Rectal smooth muscle tissue (tissue), 1 donor: ENCODE results near the gene NAGA.
A peak's percentile ranks its signal among the peaks of the same experiment; 100 is the strongest.
"Not testable (repeated sequence)": the region's sequence is repeated elsewhere in the genome, so short reads cannot be mapped to it uniquely, and the experiment has no call there.

Experiments
- H3K27ac ChIP-seq: one replicate; pipeline ENCODE4 v1.7.0; 2013; ENCODE audit warnings: low read depth, low read length, inconsistent platforms
- H3K27me3 ChIP-seq: one replicate; pipeline ENCODE4 v1.7.0; 2013; ENCODE audit warnings: low read length; ENCODE audit not compliant: control insufficient read depth, insufficient read depth
- H3K36me3 ChIP-seq: one replicate; pipeline ENCODE4 v1.7.0; 2013; ENCODE audit warnings: low read length; ENCODE audit not compliant: control insufficient read depth, insufficient read depth
- H3K4me1 ChIP-seq: one replicate; pipeline ENCODE4 v1.7.0; 2013; ENCODE audit warnings: low read length; ENCODE audit not compliant: control insufficient read depth, insufficient read depth
- H3K4me3 ChIP-seq: one replicate; pipeline ENCODE4 v1.7.0; 2013; ENCODE audit warnings: low read length
- H3K9ac ChIP-seq: one replicate; pipeline ENCODE4 v1.7.0; 2013; ENCODE audit warnings: low read length

Gene NAGA

GRCh38 chr22:42072606-42073330 is 2.2 kb upstream of the NAGA start:
- Histone ChIP-seq H3K4me1 (peaks cover 15% of the 10 kb centered on the region), H3K27me3 (no peaks in the 10 kb centered on the region), H3K27ac (no peak overlapping the region), H3K36me3 (peaks cover 4% of the 10 kb centered on the region), H3K4me3 (no peak overlapping the region), H3K9ac (no peak overlapping the region)

DNA sequence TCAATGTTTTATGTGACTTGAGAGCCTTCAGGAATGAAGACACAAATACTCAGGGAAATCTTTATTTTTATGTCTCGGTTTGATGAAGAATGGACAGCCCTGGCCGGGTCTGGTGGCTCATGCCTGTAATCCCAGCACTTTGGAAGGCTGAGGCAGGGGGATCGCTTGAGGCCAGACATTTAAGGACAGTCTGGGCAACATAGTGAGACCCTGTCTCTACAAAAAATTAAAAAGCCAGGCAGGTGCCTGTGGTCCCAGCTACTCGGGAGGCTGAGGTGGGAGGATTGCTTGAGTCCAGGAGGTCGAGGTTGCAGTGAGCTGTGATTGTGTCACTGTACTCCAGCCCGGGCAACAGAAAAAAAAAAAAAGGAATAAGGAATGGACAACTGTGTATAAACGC is 896 bp upstream of the NAGA start:
- Histone ChIP-seq H3K4me1 (peaks cover 15% of the 10 kb centered on the region), H3K27ac (peak overlapping the region; percentile 98), H3K4me3 (peak overlapping the region; percentile 90), H3K9ac (peak overlapping the region; percentile 88), H3K36me3 (peaks cover 12% of the 10 kb centered on the region)
- not testable (repeated sequence) for H3K27me3 ChIP-seq

- Histone ChIP-seq H3K4me3 (peak overlapping the region; percentile 90), H3K4me1 (peaks cover 15% of the 10 kb centered on the region), H3K27me3 (no peaks in the 10 kb centered on the region), H3K27ac (peak overlapping the region; percentile 98), H3K9ac (peak overlapping the region; percentile 71), H3K36me3 (peaks cover 12% of the 10 kb centered on the region)
These were observed 653 bp downstream of the NAGA start for GRCh38 chr22:42069801-42070516.

DNA sequence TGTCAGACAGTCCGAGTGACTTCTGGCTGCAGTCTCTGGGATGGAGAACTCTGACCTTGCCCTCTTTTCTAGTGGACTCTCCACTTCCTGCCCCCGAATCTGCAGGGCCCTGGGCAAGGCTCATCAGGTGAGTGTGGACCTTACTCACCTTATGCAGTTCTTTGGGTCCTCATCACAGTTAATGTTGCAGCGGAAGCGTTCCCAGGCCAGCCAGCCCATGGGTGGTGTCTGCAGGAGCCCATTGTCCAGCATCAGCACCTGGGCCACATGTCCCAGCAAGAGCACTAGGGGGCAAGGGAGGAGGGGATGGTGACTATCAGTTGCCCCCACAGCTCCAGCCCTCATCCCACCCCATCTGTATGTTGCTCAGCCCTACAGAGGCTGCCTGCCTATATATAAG is 2.3 kb downstream of the NAGA start:
- Histone ChIP-seq H3K9ac (no peak overlapping the region), H3K27me3 (no peaks in the 10 kb centered on the region), H3K4me3 (no peak overlapping the region), H3K27ac (no peak overlapping the region), H3K36me3 (peaks cover 15% of the 10 kb centered on the region), H3K4me1 (peaks cover 15% of the 10 kb centered on the region)

GRCh38 chr22:42067671-42068251 is 2.9 kb downstream of the NAGA start:
- peaks cover 15% of the 10 kb centered on the region for H3K4me1 ChIP-seq
- no peak overlapping the region for H3K27ac ChIP-seq
- H3K36me3 ChIP-seq: peaks cover 15% of the 10 kb centered on the region
- no peaks in the 10 kb centered on the region for H3K27me3 ChIP-seq
- no peak overlapping the region for H3K9ac ChIP-seq
- H3K4me3 ChIP-seq: no peak overlapping the region

DNA sequence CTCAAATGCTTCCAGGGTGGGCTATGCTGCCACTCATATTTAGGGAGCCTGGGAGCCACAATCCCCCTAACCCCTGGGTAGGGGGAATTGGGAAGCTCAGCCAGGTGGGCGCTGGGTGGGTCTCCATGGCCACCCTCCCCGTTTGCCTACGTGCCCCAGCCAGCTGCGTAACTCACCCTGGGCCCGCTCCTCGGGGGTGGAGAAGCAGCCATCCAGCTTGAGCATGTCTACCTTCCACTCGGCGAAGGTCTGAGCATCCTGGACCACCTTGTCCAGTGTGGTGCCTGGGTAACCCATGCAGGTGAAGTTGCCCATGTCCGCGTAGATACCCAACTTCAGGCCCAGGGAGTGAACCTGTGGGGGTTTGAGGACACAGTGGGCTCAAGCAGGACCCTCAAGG is 3.7 kb downstream of the NAGA start:
- no peaks in the 10 kb centered on the region for H3K27me3 ChIP-seq
- no peak overlapping the region for H3K27ac ChIP-seq
- H3K36me3 ChIP-seq: peaks cover 17% of the 10 kb centered on the region
- no peak overlapping the region for H3K4me3 ChIP-seq
- peaks cover 15% of the 10 kb centered on the region for H3K4me1 ChIP-seq
- no peak overlapping the region for H3K9ac ChIP-seq

DNA sequence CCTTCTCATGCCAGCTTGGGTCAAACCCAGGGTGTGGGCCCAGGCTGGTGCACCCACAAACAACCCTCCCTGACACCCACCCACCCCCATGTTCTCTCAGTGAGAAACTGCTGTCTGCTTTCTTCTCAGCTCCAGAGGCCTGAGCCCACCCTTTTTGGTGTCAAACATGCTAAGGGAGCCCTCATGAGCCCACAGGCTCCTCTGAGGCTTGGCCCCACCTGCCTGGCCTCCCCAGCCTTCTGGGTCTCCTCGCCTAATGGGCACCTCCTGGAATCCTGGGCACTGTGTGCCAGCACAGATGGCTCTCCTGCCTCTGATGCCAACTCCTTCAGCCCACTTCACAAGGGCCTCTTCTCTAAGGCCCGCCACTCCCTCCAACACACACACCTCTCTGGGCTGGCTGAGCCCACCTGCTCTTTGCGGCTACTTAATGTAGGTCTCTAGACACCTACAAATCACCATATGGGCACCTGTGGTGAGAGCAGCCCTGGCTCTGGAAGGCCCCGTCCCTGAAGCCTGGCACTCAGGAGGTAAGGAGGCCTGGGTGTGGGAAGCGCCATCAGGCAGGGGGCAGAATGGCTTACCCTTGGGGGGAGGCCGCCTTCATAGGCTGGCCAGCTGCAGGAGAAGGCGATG is 4.4 kb downstream of the NAGA start:
- no peak overlapping the region for H3K4me3 ChIP-seq
- no peak overlapping the region for H3K27ac ChIP-seq
- no peak overlapping the region for H3K9ac ChIP-seq
- H3K27me3 ChIP-seq: no peaks in the 10 kb centered on the region
- H3K36me3 ChIP-seq: peaks cover 19% of the 10 kb centered on the region
- peaks cover 8% of the 10 kb centered on the region for H3K4me1 ChIP-seq

DNA sequence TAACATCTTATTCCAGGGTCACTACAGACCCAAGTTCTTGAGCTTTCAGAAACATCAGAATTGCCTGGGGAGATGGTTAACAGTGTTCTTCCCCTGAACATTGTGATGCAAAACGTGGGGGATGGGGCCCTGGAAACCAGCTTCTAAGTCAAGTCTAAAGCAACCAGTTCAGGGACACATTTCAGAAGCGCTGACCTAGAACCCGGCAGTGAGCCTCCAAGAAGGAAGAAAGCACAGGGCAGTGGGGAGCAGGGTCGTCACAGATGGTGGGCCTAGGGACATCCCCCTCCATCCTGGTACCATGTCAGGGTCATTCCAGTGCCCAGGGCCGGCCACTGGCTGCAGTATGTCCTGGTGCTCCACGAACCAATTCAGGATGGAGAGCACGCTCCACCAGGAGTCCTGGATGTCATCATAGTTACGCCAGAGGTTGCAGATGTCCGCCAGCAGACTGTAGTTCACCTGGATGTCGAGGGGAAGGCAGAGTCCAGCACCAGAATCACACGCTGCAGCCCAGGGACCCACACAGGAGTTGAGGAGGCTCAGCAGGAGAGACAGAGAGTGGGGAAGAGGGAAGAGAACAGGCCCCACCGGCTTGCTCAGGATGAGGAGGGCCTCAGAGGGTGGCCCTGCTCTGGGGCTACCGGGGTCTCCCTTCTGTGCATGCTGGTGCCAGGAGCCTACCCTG is 5.0 kb downstream of the NAGA start:
- Histone ChIP-seq H3K9ac (no peak overlapping the region), H3K27me3 (no peaks in the 10 kb centered on the region), H3K4me3 (no peak overlapping the region), H3K27ac (no peak overlapping the region), H3K4me1 (peaks cover 7% of the 10 kb centered on the region), H3K36me3 (peaks cover 26% of the 10 kb centered on the region)

- H3K4me3 ChIP-seq: no peak overlapping the region
- no peaks in the 10 kb centered on the region for H3K27me3 ChIP-seq
- H3K36me3 ChIP-seq: peaks cover 33% of the 10 kb centered on the region
- H3K27ac ChIP-seq: no peak overlapping the region
- peaks cover 1% of the 10 kb centered on the region for H3K4me1 ChIP-seq
- H3K9ac ChIP-seq: no peak overlapping the region
These were observed 6.0 kb downstream of the NAGA start for GRCh38 chr22:42064629-42065028.

GRCh38 chr22:42062506-42063170 is 8.0 kb downstream of the NAGA start:
- no peak overlapping the region for H3K9ac ChIP-seq
- H3K36me3 ChIP-seq: peaks cover 36% of the 10 kb centered on the region
- no peaks in the 10 kb centered on the region for H3K4me1 ChIP-seq
- H3K4me3 ChIP-seq: no peak overlapping the region
- no peaks in the 10 kb centered on the region for H3K27me3 ChIP-seq
- no peak overlapping the region for H3K27ac ChIP-seq

DNA sequence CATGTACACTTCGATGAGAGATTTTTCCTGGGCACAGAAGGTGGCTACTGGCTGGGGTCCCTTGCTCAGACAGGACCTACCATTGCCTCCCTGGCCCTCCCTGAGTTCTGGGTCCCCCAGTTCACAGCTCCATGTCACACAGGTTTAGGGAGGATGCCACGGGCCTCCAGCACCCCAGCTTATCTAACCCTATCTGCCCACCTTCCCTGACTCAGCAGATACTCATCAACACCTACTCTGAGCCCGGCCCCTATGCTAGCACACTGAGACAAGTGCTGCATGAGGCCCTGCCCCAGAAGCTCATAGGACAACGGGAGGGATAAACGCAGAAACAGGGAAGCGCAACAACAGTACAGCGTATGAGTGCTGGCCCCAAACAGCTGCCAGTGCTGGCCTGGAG is 9.6 kb downstream of the NAGA start:
- Histone ChIP-seq H3K9ac (no peak overlapping the region), H3K27me3 (no peaks in the 10 kb centered on the region), H3K4me1 (no peaks in the 10 kb centered on the region), H3K36me3 (peaks cover 30% of the 10 kb centered on the region), H3K27ac (no peak overlapping the region), H3K4me3 (no peak overlapping the region)
